Fibroblast of the aortic adventitia (primary cell): ENCODE measurements around the gene VWA8. TPM values are rescaled to one million over a fixed set of nuclear protein-coding genes. Genes with fewer than 3 reads are reported as not detected.
"Not testable (repeated sequence)": the region's sequence is repeated elsewhere in the genome, so short reads cannot be mapped to it uniquely, and the experiment has no call there.

Experiments
- DNase-seq: peaks from one replicate; pipeline ENCODE4 v3.0.0-alpha.2; 2010; ENCODE audit warnings: low read depth
- H3K4me3 ChIP-seq: 2 replicates; pipeline ENCODE4 v1.5.1; 2011; ENCODE audit warnings: low read depth, mild to moderate bottlenecking, control low read depth, low read length, moderate library complexity
- total RNA-seq: library from RNA; depleted of rRNA; stranded (reverse); fragments of >200 nt; gene quantifications from 2 replicates; pipeline ENCODE4 v1.2.3, GENCODE V29; 2012; ENCODE audit warnings: low replicate concordance
- TF ChIP-seq, protein P1 (sequence below): IDR thresholded peaks from 2 replicates; pipeline ENCODE4 v1.5.1; 2011; ENCODE audit warnings: mild to moderate bottlenecking, low read length, control low read depth, inconsistent platforms; ENCODE audit not compliant: insufficient read depth

VWA8 gene
- total RNA-seq, 1 donor: 27.2 TPM

DNA sequence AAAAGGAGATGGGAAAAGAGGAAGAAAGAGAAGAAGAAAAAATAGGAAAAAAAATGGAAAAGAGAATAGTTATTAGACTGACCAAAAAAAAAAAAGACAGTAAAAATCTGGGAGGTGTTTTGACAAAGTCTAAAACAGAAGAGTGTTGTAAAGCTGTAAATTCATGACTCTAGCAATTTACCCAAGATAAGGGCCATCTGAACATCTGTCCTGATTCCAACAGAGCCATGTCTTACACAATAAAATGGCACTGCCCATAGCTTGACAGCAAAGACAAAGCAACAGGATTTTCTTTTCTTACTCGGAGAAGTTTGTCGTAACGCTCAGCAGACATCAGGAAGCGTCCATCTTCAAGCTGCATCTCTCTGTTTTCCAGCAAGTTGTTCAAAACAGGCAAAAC lies 69.8 kb downstream of the VWA8 start:
- H3K4me3 ChIP-seq: no peak overlapping the region
- TF ChIP-seq, protein P1, sequence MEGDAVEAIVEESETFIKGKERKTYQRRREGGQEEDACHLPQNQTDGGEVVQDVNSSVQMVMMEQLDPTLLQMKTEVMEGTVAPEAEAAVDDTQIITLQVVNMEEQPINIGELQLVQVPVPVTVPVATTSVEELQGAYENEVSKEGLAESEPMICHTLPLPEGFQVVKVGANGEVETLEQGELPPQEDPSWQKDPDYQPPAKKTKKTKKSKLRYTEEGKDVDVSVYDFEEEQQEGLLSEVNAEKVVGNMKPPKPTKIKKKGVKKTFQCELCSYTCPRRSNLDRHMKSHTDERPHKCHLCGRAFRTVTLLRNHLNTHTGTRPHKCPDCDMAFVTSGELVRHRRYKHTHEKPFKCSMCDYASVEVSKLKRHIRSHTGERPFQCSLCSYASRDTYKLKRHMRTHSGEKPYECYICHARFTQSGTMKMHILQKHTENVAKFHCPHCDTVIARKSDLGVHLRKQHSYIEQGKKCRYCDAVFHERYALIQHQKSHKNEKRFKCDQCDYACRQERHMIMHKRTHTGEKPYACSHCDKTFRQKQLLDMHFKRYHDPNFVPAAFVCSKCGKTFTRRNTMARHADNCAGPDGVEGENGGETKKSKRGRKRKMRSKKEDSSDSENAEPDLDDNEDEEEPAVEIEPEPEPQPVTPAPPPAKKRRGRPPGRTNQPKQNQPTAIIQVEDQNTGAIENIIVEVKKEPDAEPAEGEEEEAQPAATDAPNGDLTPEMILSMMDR: no peak
- no peak for DNase-seq

DNA sequence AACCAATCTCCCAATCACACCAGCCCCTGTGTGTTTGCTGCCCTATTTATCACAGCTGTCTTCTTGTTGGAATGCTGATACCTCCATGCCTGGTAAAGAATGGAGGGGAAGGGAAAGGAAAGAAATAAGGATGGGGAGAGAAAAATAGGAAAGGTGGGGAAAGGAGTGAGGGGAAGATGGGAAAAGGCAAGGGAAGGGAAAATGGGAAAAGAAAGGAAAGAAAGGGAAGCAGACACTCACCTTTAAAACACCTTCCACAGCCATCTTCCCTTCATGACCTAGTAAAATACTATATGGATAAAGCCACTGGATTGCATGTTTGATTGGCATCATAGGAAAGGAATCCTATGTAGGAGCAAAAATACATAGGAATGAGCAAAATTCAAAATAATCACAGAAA lies 77.8 kb downstream of the VWA8 start:
- TF ChIP-seq, protein P1: no peak

DNA sequence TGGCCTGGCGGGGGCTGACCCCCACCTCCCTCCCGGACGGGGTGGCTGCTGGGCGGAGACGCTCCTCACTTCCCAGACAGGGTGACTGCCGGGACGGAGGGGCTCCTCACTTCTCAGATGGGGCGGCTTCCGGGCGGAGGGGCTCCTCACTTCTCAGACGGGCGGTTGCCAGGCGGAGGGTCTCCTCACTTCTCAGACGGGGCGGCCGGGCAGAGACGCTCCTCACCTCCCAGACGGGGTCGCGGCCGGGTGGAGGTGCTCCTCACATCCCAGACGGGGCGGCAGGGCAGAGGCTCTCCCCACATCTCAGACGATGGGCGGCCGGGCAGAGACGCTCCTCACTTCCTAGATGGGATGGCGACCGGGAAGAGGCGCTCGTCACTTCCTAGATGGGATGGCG lies 79.0 kb downstream of the VWA8 start:
- DNase-seq, H3K4me3 ChIP-seq: not testable (repeated sequence)

More for the DNA sequence above, 77.8 kb downstream of the VWA8 start:
- DNase-seq: no peak
- H3K4me3 ChIP-seq: no peak overlapping the region

DNA sequence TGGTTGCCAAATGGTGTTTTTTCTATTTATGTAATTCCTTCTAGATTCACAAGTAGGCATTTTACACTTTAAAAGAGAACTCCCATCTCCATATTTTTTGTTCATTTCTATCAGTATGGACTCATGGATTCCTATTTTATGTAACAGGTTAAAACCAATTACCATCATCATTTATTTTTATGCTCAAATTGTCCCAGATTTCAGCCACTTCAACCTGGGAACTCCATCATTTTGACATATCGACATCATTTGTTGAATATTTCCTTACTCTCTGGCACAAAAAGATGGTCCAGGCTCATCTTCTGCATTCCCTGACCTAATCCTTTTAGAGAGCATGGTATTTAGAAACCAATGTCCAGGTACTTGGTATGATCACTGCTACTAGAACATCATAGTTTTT lies 79.9 kb downstream of the VWA8 start:
- TF ChIP-seq, protein P1: no peak
- H3K4me3 ChIP-seq: no peak overlapping the region
- no peak for DNase-seq

DNA sequence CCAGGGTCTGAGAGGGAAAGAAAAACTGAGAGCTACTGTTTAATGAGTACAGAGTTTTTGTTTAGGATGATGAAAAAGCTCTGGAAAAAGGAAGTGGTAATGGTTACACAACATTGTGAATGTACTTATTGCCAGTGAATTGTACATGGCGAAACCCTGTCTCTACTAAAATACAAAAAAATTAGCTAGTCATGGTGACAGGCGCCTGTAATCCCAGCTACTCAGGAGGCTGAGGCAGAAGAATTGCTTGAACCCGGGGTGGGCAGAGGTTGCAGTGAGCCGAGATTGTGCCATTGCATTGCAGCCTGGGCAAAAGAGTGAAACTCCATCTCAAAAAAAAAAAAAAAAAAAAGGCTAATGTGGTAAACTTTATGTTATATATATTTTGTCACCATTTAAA lies 96.3 kb downstream of the VWA8 start:
- DNase-seq: no peak
- H3K4me3 ChIP-seq: no peak overlapping the region
- TF ChIP-seq, protein P1: no peak

DNA sequence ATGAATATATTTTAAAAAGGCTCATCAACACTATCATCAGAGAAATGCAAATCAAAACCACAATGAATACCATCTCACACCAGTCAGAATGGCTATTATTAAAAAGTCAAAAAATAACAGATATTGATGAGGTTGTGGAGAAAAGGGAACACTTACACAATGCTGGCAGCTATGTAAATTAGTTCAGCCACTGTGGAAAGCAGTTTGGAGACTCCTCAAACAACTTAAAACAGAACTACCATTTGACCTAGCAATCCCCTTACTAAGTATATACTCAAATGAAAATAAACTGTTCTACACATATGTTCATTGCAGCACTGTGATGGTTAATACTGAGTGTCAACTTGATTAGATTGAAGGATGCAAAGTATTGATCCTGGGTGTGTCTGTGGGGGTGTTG lies 98.2 kb downstream of the VWA8 start:
- not testable (repeated sequence) for H3K4me3 ChIP-seq, DNase-seq

DNA sequence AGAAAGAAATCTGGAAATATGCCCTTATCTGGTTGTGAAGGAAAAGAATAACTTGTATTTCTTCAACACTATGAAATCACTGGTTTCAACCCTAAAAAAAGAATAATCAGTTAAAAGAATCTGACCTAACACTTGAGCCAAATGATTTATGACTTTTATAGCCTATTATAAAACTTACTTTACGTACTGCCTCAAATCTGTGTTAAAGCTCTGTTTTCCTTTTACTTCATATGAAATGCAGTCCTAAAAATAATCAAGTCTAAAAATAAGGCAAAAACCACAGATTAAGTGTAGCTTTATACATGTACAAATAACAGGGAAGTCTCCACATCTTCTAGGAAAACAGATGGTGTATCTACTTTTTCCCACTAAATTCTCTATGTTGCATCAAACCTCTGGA lies 101.3 kb downstream of the VWA8 start:
- no peak overlapping the region for H3K4me3 ChIP-seq
- no peak for DNase-seq
- TF ChIP-seq, protein P1: no peak

DNA sequence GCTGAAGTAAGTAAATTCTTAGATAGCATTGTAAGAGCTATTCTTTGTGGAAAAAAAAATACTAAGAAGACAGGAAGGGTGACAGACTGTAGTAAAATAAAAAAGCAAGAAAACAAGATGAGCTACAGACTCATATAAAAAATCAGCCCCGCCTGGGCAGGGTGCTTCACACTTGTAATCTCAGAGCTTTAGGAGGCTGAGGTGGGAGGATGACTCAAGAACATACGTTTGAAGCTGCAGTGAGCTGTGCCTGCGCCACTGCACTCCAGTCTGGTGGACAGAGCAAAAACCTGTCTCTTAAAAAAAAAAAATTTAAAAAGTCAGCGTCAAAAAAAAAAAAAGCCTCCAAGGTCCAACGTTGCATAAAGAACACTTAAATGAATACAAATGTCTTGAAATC lies 102.1 kb downstream of the VWA8 start:
- no peak overlapping the region for H3K4me3 ChIP-seq
- TF ChIP-seq, protein P1: no peak
- no peak for DNase-seq
